CD4-positive, alpha-beta T cell (primary cell): ENCODE data around the gene RRAD. TPM values are rescaled to one million over a fixed set of nuclear protein-coding genes. Genes with fewer than 3 reads are reported as not detected.

ENCODE experiments used
- ATAC-seq: fragments of 200-7000 bp; cut with Tn5 transposase; one replicate; pipeline ENCODE4 v1.10.0; 2022; ENCODE audit warnings: mild to moderate bottlenecking; ENCODE audit not compliant: poor library complexity
- CTCF ChIA-PET: fragments of 350-600 bp; sonication (Branson Sonifier 250); formaldehyde crosslinking; loops from one replicate; lab custom pipeline; 2021; ENCODE audit warnings: antibody characterized with exemption, inconsistent platforms; lab: Charles Lee
- POLR2A ChIA-PET: fragments of 350-600 bp; sonication (Branson Sonifier 250); formaldehyde crosslinking; loops from one replicate; lab custom pipeline; 2021; ENCODE audit warnings: antibody characterized with exemption, inconsistent platforms; lab: Charles Lee
- DNase-seq, 14 experiments: peaks; one replicate each; pipeline ENCODE4 v3.0.0-alpha.2; 2013 to 2020; ENCODE audit warnings: mixed read lengths in 2 of 14
- H3K27ac ChIP-seq, 2 donors: one replicate each; pipeline versions ENCODE4 v1.5.1 to v1.7.0; 2013; ENCODE audit warnings: low read length in 2 of 2, low read depth in 1 of 2, mild to moderate bottlenecking in 1 of 2
- H3K27me3 ChIP-seq, 2 experiments: 1 replicate in 1 of 2; 2 replicates in 1 of 2; pipeline versions ENCODE4 v1.6.1 to v1.7.0; 2013; ENCODE audit warnings: low read length in 2 of 2, control low read depth in 1 of 2, mild to moderate bottlenecking in 1 of 2, moderate library complexity in 1 of 2; ENCODE audit not compliant: insufficient read depth in 2 of 2, control insufficient read depth in 1 of 2
- H3K36me3 ChIP-seq: one replicate; pipeline ENCODE4 v1.6.1; 2013; ENCODE audit warnings: low read length, control low read depth; ENCODE audit not compliant: insufficient read depth
- H3K4me1 ChIP-seq: one replicate; pipeline ENCODE4 v1.6.1; 2013; ENCODE audit warnings: low read length, control low read depth; ENCODE audit not compliant: insufficient read depth
- H3K4me3 ChIP-seq: one replicate; pipeline ENCODE4 v1.5.1; 2013; ENCODE audit warnings: mild to moderate bottlenecking, low read length, moderate library complexity
- H3K9me3 ChIP-seq, 2 experiments: 1 replicate in 1 of 2; 2 replicates in 1 of 2; pipeline versions ENCODE4 v1.6.1 to v1.7.0; 2013; ENCODE audit warnings: low read length in 2 of 2, mild to moderate bottlenecking in 2 of 2, control low read depth in 1 of 2, moderate library complexity in 1 of 2; ENCODE audit not compliant: control insufficient read depth in 1 of 2, insufficient read depth in 1 of 2
- H3K27ac Mint-ChIP-seq: one replicate; pipeline ENCODE4 v1.8.0; 2020; ENCODE audit warnings: mixed read lengths
- H3K27me3 Mint-ChIP-seq: one replicate; pipeline ENCODE4 v1.8.0; 2021; ENCODE audit warnings: mixed read lengths
- H3K36me3 Mint-ChIP-seq: one replicate; pipeline ENCODE4 v1.8.0; 2021; ENCODE audit warnings: low read depth, mixed read lengths
- H3K4me1 Mint-ChIP-seq: one replicate; pipeline ENCODE4 v1.8.0; 2021; ENCODE audit warnings: low read depth, mixed read lengths
- H3K4me3 Mint-ChIP-seq: one replicate; pipeline ENCODE4 v1.8.0; 2020; ENCODE audit warnings: mild to moderate bottlenecking, mixed read lengths
- H3K9me3 Mint-ChIP-seq: one replicate; pipeline ENCODE4 v1.8.0; 2020; ENCODE audit warnings: mixed read lengths
- intact Hi-C, 2 experiments: fragments of 100-400 bp; cut with DNase I in 1 of 2; cut with micrococcal nuclease in 1 of 2; formaldehyde crosslinking; loops; one replicate each; pipeline versions ENCODE4 v1.15.1 to v1.9.0; 2023 to 2025; cut with DNase I, micrococcal nuclease
- total RNA-seq, 174 experiments: library from RNA in 2 of 174; stranded (reverse) in 2 of 174; gene quantifications; one replicate each; pipeline ENCODE4 v1.2.3 and lab custom pipeline; 2021 to 2026
- TF ChIP-seq, protein P1 (sequence below): fragments of 200-600 bp; IDR thresholded peaks from one replicate; pipeline ENCODE4 v1.8.0; 2022; ENCODE audit warnings: antibody characterized with exemption, mild to moderate bottlenecking

RRAD gene
- total RNA-seq, 2 experiments from 2014 or later = 0.28 to 0.49 TPM

GRCh38 chr16:66895689-66895979 is 29.7 kb downstream of the RRAD start:
- Histone ChIP-seq H3K9me3 (no peaks in the 10 kb centered on the region), H3K4me3 (no peak overlapping the region), H3K27me3 (no peaks in the 10 kb centered on the region), H3K4me1 (peaks cover 10% of the 10 kb centered on the region), H3K36me3 (no peaks in the 10 kb centered on the region), H3K27ac (no peak overlapping the region)
- no peak for DNase-seq
- H3K36me3 Mint-ChIP-seq = no peaks in the 10 kb centered on the region
- CTCF ChIA-PET = interaction anchor here (0.7 to 1.8 kb wide), 12 partner anchors 15 to 260 kb away, joined by 3 to 8 read pairs (median 3); partner anchors contain the start of genes CIAO2B, NAE1 and PDP2
- H3K27ac Mint-ChIP-seq = no peak overlapping the region
- no peak overlapping the region for H3K4me3 Mint-ChIP-seq
- POLR2A ChIA-PET = interaction anchor here (0.9 kb wide), 1 partner anchor 65 kb away, joined by 3 read pairs; the partner anchor contains the start of gene NAE1
- H3K27me3 Mint-ChIP-seq = no peaks in the 10 kb centered on the region
- H3K9me3 Mint-ChIP-seq = no peaks in the 10 kb centered on the region
- intact Hi-C loops = loop anchor here (1.0 to 5.0 kb wide), 3 partner anchors 33 to 59 kb away; no protein-coding TSS in a partner anchor
- peaks cover 8% of the 10 kb centered on the region for H3K4me1 Mint-ChIP-seq
- TF ChIP-seq, protein P1, sequence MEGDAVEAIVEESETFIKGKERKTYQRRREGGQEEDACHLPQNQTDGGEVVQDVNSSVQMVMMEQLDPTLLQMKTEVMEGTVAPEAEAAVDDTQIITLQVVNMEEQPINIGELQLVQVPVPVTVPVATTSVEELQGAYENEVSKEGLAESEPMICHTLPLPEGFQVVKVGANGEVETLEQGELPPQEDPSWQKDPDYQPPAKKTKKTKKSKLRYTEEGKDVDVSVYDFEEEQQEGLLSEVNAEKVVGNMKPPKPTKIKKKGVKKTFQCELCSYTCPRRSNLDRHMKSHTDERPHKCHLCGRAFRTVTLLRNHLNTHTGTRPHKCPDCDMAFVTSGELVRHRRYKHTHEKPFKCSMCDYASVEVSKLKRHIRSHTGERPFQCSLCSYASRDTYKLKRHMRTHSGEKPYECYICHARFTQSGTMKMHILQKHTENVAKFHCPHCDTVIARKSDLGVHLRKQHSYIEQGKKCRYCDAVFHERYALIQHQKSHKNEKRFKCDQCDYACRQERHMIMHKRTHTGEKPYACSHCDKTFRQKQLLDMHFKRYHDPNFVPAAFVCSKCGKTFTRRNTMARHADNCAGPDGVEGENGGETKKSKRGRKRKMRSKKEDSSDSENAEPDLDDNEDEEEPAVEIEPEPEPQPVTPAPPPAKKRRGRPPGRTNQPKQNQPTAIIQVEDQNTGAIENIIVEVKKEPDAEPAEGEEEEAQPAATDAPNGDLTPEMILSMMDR = no peak
- no peak for ATAC-seq

DNA sequence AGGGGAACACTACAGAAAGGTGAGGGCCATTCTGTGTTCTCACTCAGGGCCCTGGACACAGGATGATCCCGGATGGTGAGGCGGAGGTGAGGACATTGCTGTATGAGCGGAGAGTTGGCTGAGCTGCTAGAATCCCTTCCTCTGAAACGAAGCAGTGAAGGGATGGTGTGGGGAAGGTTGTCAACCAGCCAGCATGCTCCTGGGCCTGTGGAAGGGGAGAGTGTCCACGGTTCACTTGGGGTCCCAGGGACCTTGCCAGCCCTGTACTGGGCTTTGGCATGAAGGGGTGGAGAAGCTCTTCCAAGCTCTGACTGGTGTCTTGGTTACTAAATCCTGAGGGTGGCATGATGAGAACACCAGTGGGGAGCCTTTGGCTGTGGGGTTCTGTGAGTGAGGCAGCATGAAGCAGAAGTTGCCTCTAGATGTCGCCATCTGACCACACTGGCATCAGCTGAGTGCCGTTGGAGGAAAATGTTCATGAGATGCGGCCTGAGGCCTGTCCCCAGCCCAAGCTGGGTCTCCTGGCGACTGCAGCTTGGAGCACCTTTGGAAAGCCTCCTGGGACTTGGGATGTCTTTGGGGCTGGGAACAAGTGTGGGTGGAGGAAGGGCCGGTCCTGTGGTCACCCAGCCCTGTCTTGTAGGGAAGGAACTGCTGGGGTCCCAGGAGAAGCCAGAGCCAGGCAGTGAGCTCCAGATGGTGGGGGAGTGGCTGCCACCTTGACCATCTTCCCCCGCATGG is 30.2 kb downstream of the RRAD start:
- peak; percentile 27 to 80 (median 51) for DNase-seq
- Histone ChIP-seq H3K4me1 (peaks cover 10% of the 10 kb centered on the region), H3K27ac (no peak overlapping the region), H3K36me3 (no peaks in the 10 kb centered on the region), H3K9me3 (no peaks in the 10 kb centered on the region), H3K4me3 (no peak overlapping the region), H3K27me3 (no peaks in the 10 kb centered on the region)
- TF ChIP-seq, protein P1 = peak; percentile 42
- Mint-ChIP-seq H3K4me3 (no peak overlapping the region), H3K9me3 (no peaks in the 10 kb centered on the region), H3K27ac (no peak overlapping the region), H3K27me3 (no peaks in the 10 kb centered on the region), H3K4me1 (peaks cover 8% of the 10 kb centered on the region), H3K36me3 (no peaks in the 10 kb centered on the region)
- ChIA-PET CTCF (interaction anchor here (0.7 to 1.8 kb wide), 13 partner anchors 15 to 260 kb away, joined by 3 to 8 read pairs (median 3); partner anchors contain the start of genes CIAO2B, NAE1 and PDP2), POLR2A (interaction anchor here (0.9 kb wide), 1 partner anchor 64 kb away, joined by 3 read pairs; the partner anchor contains the start of gene NAE1)
- ATAC-seq = peak; percentile 93
- intact Hi-C loops = loop anchor here (1.0 to 5.0 kb wide), 3 partner anchors 34 to 59 kb away; no protein-coding TSS in a partner anchor

DNA sequence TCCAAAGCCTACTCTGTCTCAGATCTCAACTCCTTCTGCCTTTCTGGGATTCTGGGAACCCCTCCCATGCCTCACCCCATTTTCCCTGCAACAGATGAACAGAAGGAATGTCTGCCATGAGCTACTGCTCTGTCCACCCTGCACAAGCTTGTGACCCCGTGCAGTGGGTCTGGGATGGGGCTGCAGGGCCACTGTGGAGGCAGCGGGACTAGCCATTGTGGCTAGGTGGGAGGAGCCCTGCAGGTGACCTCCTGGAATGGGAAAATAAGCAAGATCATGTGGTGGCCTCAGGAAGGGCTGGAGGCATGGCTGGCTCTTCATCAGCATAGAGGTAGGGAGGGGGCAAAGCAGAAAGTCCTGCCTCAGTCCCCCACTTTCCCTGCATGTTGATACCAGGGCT is 31.3 kb downstream of the RRAD start:
- no peaks in the 10 kb centered on the region for H3K27me3 ChIP-seq
- ATAC-seq = no peak
- TF ChIP-seq, protein P1 = no peak
- no peak overlapping the region for H3K4me3 ChIP-seq
- POLR2A ChIA-PET = interaction anchor here (0.9 to 1.9 kb wide), 2 partner anchors 14 to 267 kb away, joined by 3 to 10 read pairs; partner anchors contain the start of gene PDP2
- H3K4me1 Mint-ChIP-seq = peaks cover 8% of the 10 kb centered on the region
- intact Hi-C loops = loop anchor here in 1 of 2 experiments (2.0 kb wide), 1 partner anchor 35 kb away; no protein-coding TSS in a partner anchor
- peaks cover 10% of the 10 kb centered on the region for H3K4me1 ChIP-seq
- peaks cover 3% of the 10 kb centered on the region for H3K36me3 Mint-ChIP-seq
- no peak overlapping the region for H3K4me3 Mint-ChIP-seq
- no peak overlapping the region for H3K27ac Mint-ChIP-seq
- CTCF ChIA-PET = interaction anchor here (1.2 to 1.8 kb wide), 2 partner anchors 21 to 35 kb away, joined by 3 to 8 read pairs; no protein-coding TSS in a partner anchor
- H3K9me3 ChIP-seq = no peaks in the 10 kb centered on the region
- no peaks in the 10 kb centered on the region for H3K9me3 Mint-ChIP-seq
- no peaks in the 10 kb centered on the region for H3K27me3 Mint-ChIP-seq
- H3K27ac ChIP-seq = no peak overlapping the region
- no peak for DNase-seq
- H3K36me3 ChIP-seq = no peaks in the 10 kb centered on the region
